Mucosa of rectum (tissue), 2 donors: ENCODE results near the gene SGMS1.
"Not testable (repeated sequence)": the region's sequence is repeated elsewhere in the genome, so short reads cannot be mapped to it uniquely, and the experiment has no call there.

Experiments
- H3K27ac ChIP-seq, 2 donors: one replicate each; pipeline ENCODE4 v1.7.0; 2013; ENCODE audit warnings: inconsistent platforms in 2 of 2, low read depth in 2 of 2, low read length in 2 of 2
- H3K27me3 ChIP-seq, 2 donors: one replicate each; pipeline ENCODE4 v1.7.0; 2013; ENCODE audit warnings: low read length in 2 of 2; ENCODE audit not compliant: control insufficient read depth in 2 of 2, insufficient read depth in 2 of 2
- H3K36me3 ChIP-seq, 2 donors: one replicate each; pipeline ENCODE4 v1.7.0; 2013; ENCODE audit warnings: low read length in 2 of 2; ENCODE audit not compliant: control insufficient read depth in 2 of 2, insufficient read depth in 2 of 2
- H3K4me1 ChIP-seq, 2 donors: one replicate each; pipeline ENCODE4 v1.7.0; 2013; ENCODE audit warnings: low read length in 2 of 2, mild to moderate bottlenecking in 1 of 2; ENCODE audit not compliant: control insufficient read depth in 2 of 2, insufficient read depth in 2 of 2
- H3K4me3 ChIP-seq, 2 donors: one replicate each; pipeline ENCODE4 v1.7.0; 2013; ENCODE audit warnings: low read length in 2 of 2
- H3K9ac ChIP-seq, 2 donors: one replicate each; pipeline ENCODE4 v1.7.0; 2013; ENCODE audit warnings: low read length in 2 of 2, low read depth in 1 of 2, mild to moderate bottlenecking in 1 of 2
- H3K9me3 ChIP-seq, 2 donors: one replicate each; pipeline ENCODE4 v1.7.0; 2013; ENCODE audit warnings: low read length in 2 of 2; ENCODE audit not compliant: control insufficient read depth in 2 of 2
- donor health status: healthy.
- donor health status: Normal muscosa, but diverticular disease.

SGMS1 gene

DNA sequence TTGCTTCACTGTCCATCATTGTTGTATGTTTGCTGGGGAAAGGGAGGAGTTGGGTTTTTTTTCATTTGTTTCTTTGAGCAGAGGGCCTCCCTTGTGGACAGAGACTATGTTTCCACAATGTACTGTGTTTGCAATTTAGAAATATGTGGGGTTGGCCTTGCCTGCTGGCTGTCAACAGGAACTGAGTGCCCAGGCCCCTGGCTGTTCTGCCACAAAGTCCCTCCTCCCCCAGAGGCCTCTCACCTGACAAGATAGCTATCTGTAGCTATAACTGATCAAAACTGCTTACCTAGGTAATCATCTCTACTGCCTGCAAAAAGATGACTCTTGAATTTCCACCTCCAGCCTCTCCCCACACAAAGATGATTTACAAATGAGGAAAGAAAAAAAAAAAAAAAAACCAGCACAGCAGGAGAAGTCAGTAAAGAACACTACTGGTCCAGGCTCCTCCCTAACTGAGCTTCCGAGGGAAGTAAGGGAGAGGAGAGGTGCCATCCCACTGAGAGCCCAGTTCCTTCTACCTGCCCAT lies 121.8 kb downstream of the SGMS1 start:
- Histone ChIP-seq H3K4me3 (no peak overlapping the region), H3K36me3 (no peaks in the 10 kb centered on the region), H3K9me3 (no peaks in the 10 kb centered on the region), H3K9ac (no peak overlapping the region), H3K27ac (no peak overlapping the region), H3K27me3 (no peaks in the 10 kb centered on the region), H3K4me1 (no peaks in the 10 kb centered on the region)

GRCh38 chr10:50501478-50501877 lies 122.3 kb downstream of the SGMS1 start:
- Histone ChIP-seq H3K27ac (no peak overlapping the region), H3K4me3 (no peak overlapping the region), H3K27me3 (no peaks in the 10 kb centered on the region), H3K36me3 (no peaks in the 10 kb centered on the region), H3K9me3 (no peaks in the 10 kb centered on the region), H3K9ac (no peak overlapping the region), H3K4me1 (no peaks in the 10 kb centered on the region)

DNA sequence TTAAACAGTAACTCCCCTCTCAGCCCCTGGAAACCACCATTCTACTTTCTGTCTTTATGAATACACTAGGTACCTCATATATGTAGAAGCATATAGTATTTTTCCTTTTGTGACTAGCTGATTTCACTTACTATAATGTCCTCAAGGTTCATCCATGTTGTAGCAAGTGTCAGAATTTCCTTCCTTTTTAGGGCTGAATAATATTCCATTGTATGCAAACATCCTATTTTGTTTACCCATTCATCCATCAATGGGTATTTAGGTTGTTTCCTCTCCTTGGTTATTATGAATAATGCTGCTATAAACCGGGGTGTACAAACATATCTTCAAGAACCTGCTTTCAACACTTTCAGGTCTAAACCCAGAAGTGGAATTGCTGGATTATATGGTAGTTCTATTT lies 125.3 kb downstream of the SGMS1 start:
- Histone ChIP-seq H3K4me3 (no peak overlapping the region), H3K36me3 (no peaks in the 10 kb centered on the region), H3K27me3 (no peaks in the 10 kb centered on the region), H3K9ac (no peak overlapping the region), H3K4me1 (no peaks in the 10 kb centered on the region), H3K9me3 (no peaks in the 10 kb centered on the region), H3K27ac (no peak overlapping the region)

- no peaks in the 10 kb centered on the region for H3K9me3 ChIP-seq
- H3K4me3 ChIP-seq, result no peak overlapping the region
- no peaks in the 10 kb centered on the region for H3K4me1 ChIP-seq
- H3K27me3 ChIP-seq, result no peaks in the 10 kb centered on the region
- H3K27ac ChIP-seq, result no peak overlapping the region
- H3K36me3 ChIP-seq, result no peaks in the 10 kb centered on the region
- no peak overlapping the region for H3K9ac ChIP-seq
Measured at GRCh38 chr10:50497758-50498157, 126.0 kb downstream of the SGMS1 start.

DNA sequence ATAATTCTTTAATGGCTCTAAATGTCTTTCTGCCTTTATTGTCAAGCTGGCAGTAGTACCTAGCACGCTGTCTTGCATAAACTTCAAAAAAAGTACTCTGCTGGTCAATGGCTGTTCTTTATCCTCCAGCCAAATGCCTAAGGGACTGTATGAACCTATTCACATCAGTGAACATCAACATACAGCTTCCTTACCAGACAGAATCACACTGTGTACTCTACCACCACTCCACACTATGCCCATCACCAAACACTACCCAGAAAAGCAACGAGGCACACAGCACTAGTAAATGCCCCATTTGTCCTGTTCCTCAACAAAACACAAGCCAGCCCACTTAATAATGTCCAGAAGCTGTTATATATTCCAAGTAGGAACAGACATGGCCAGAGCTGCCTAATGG lies 127.5 kb downstream of the SGMS1 start:
- Histone ChIP-seq H3K36me3 (no peaks in the 10 kb centered on the region), H3K4me3 (no peak overlapping the region), H3K27me3 (no peaks in the 10 kb centered on the region), H3K9ac (no peak overlapping the region), H3K4me1 (no peaks in the 10 kb centered on the region), H3K9me3 (no peaks in the 10 kb centered on the region), H3K27ac (no peak overlapping the region)

GRCh38 chr10:50490241-50490640 lies 133.5 kb downstream of the SGMS1 start:
- Histone ChIP-seq H3K36me3 (no peaks in the 10 kb centered on the region), H3K4me3 (no peak overlapping the region), H3K9ac (no peak overlapping the region), H3K27me3 (no peaks in the 10 kb centered on the region), H3K9me3 (no peaks in the 10 kb centered on the region), H3K4me1 (no peaks in the 10 kb centered on the region), H3K27ac (no peak overlapping the region)

- not testable (repeated sequence) for H3K9me3 ChIP-seq, H3K9ac ChIP-seq
Measured at GRCh38 chr10:50484550-50484949, 139.2 kb downstream of the SGMS1 start.

GRCh38 chr10:50480054-50481007 lies 143.4 kb downstream of the SGMS1 start:
- H3K9ac ChIP-seq, result no peak overlapping the region
- H3K27me3 ChIP-seq, result no peaks in the 10 kb centered on the region
- no peaks in the 10 kb centered on the region for H3K36me3 ChIP-seq

More at GRCh38 chr10:50484550-50484949, 139.2 kb downstream of the SGMS1 start:
- not testable (repeated sequence) for H3K4me3 ChIP-seq, H3K4me1 ChIP-seq, H3K27ac ChIP-seq, H3K36me3 ChIP-seq, H3K27me3 ChIP-seq

DNA sequence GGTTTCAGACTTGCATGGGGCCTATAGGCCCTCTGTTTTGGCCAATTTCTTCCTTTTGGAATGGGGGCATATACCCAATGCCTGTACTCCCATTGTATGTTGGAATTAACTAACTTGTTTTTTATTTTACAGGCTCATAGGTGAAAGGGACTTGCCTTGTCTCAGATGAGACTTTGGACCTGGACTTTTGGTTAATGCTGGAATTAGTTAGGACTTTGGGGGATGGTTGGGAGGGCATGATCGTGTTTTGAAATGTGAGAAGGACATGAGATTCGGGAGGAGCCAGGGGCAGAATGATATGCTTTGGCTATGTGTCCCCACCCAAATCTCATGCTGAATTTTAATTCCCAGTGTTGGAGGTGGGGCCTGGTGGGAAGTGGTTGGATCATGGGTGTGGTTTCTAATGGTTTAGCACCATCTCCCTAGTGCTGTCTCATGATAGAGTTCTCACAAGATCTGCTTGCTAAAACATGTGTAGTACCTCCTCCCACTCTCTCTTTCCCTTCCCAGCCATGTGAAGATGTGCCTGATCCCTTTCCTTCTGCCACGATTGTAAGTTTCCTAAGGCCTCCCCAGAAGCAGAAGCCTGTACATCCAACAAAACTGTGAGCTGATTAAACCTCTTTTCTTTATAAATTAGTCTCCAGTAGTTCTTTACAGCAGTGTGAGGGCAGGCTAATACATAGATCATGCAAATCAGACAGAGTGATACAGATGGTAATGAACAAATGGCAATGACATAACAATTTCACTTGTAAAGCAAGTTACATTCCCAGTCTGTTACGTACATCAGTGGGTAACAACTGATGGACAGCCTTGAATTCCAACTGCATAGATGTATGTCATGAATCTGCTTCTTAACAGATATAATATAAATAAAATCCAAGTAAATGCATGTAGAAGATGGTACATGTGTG lies 146.2 kb downstream of the SGMS1 start:
- Histone ChIP-seq H3K27me3 (no peaks in the 10 kb centered on the region), H3K9ac (no peak overlapping the region), H3K4me1 (no peaks in the 10 kb centered on the region), H3K9me3 (no peaks in the 10 kb centered on the region), H3K4me3 (no peak overlapping the region), H3K27ac (no peak overlapping the region), H3K36me3 (no peaks in the 10 kb centered on the region)

More at GRCh38 chr10:50480054-50481007, 143.4 kb downstream of the SGMS1 start:
- no peaks in the 10 kb centered on the region for H3K9me3 ChIP-seq
- no peak overlapping the region for H3K4me3 ChIP-seq
- no peaks in the 10 kb centered on the region for H3K4me1 ChIP-seq
- no peak overlapping the region for H3K27ac ChIP-seq

DNA sequence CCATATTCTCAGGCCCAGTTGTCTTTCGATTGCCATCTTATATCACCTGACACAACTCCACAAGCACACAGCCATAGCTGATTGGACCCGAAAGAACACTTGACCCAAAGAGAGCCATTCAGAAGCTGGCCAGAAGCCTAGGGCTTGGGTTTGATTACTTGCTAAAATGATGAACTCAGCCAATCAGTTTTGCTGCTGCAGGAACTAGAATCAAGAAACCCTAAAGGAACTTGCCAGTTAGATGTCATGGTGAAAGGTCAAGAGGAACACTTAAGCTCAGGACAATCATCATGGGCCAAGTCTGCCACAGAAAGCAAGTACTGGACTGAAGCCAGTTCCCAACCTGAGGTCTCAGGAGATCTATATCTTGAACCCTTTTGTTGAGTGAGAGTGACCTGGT lies 150.0 kb downstream of the SGMS1 start:
- H3K27me3 ChIP-seq, result no peaks in the 10 kb centered on the region
- no peaks in the 10 kb centered on the region for H3K36me3 ChIP-seq
- no peaks in the 10 kb centered on the region for H3K9me3 ChIP-seq
- H3K4me3 ChIP-seq, result no peak overlapping the region
- no peak overlapping the region for H3K27ac ChIP-seq
- H3K4me1 ChIP-seq, result peaks cover 18 to 21% of the 10 kb centered on the region in 2 donors
- H3K9ac ChIP-seq, result no peak overlapping the region
